Measurements from ENCODE around the gene TOP3B.

DNA sequence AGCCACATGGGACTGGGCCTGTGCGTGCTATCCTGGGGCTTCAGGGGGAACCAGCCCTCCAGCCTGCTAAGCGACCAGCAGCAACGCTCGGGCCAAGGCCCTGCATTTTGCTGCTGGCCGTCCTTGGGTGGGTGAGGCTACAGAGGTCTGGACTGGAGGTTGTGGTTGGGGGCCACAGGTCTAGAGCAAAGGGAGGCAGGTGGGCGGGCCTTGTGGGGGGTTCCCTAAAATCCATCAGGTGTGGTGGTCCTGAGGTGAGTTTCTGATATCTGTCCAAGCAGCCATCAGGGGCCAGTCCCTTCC is 64.7 kb downstream of the TOP3B start:
- TF ChIP-seq ZNF263 (CRISPR knock-in tag; IDR thresholded peaks at IDR 0.05; ENCODE audit: low read depth) (no peak), CTCF (IDR thresholded peaks at IDR 0.05) (no peak), TCF7 (CRISPR knock-in tag; IDR thresholded peaks at IDR 0.05; ENCODE audit: low read depth) (no peak)
